OCI-LY1 (cell line): ENCODE data around the gene SH2D6.

Experiments used
- EZH2 ChIP-seq: fragments of 200-600 bp; sonication (generic), shearing (Covaris generic); IDR thresholded peaks from 2 replicates; pipeline ENCODE4 v1.8.0; 2017; ENCODE audit warnings: borderline replicate concordance, mixed run types, mild to moderate bottlenecking, antibody characterized with exemption, low read length, moderate library complexity, mixed read lengths
- TF ChIP-seq, protein P1 (sequence below): fragments of 200-600 bp; sonication (generic), shearing (Covaris generic); IDR thresholded peaks from 2 replicates; pipeline ENCODE4 v1.5.1; 2017; ENCODE audit warnings: mild to moderate bottlenecking, antibody characterized with exemption, low read length, moderate library complexity, mixed read lengths

DNA sequence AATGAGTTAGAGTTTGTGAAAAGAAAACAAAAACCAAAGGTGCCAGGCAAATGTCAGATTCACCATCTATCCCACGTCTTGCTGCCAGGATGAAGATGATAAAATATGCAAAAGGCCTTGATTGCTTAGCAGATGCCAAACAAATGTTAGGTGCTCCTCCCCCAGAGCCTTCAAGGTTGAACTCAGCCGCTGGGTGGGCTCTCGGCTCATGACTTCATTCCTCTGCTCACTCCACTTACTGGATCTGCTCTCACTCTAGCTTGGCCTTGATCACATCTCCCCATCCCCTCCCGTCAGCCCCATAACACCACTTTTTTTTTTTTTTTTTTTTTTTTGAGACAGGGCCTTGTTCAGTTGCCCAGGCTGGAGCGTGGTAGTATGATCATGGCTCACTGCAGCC lies 38.5 kb downstream of the SH2D6 start:
- TF ChIP-seq, protein P1, sequence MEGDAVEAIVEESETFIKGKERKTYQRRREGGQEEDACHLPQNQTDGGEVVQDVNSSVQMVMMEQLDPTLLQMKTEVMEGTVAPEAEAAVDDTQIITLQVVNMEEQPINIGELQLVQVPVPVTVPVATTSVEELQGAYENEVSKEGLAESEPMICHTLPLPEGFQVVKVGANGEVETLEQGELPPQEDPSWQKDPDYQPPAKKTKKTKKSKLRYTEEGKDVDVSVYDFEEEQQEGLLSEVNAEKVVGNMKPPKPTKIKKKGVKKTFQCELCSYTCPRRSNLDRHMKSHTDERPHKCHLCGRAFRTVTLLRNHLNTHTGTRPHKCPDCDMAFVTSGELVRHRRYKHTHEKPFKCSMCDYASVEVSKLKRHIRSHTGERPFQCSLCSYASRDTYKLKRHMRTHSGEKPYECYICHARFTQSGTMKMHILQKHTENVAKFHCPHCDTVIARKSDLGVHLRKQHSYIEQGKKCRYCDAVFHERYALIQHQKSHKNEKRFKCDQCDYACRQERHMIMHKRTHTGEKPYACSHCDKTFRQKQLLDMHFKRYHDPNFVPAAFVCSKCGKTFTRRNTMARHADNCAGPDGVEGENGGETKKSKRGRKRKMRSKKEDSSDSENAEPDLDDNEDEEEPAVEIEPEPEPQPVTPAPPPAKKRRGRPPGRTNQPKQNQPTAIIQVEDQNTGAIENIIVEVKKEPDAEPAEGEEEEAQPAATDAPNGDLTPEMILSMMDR: no peak
- TF ChIP-seq EZH2: no peak
